ENCODE results near the gene SYAP1.

- TF ChIP-seq POLR2AphosphoS5 (IDR thresholded peaks at IDR 0.05; ENCODE audit: low read depth), result no peak
- TF ChIP-seq CTCF (IDR thresholded peaks at IDR 0.05; ENCODE audit: insufficient read depth, low read length), result no peak
These were observed 8.1 kb upstream of the SYAP1 start for GRCh38 chrX:16711219-16711811.

Measured in HL-60 (cell line).